ENCODE results near the gene MBD4.

- no peak for TF ChIP-seq CTCF (conservative IDR thresholded peaks at IDR 0.05; ENCODE audit: low read depth, low read length)
- no peak for TF ChIP-seq EZH2 (IDR thresholded peaks at IDR 0.05; ENCODE audit: borderline replicate concordance, low read depth, low read length, poor library complexity, severe bottlenecking)
Measured at GRCh38 chr3:129412542-129413198, 27.1 kb downstream of the MBD4 start.
